D341Med (cell line): Measurements from ENCODE around the gene CYP21A2.
"Not testable (repeated sequence)": the region's sequence is repeated elsewhere in the genome, so short reads cannot be mapped to it uniquely, and the experiment has no call there.

Experiments
- DNase-seq: peaks from one replicate; pipeline ENCODE4 v3.0.0; 2012; ENCODE audit warnings: low spot score

CYP21A2 gene

DNA sequence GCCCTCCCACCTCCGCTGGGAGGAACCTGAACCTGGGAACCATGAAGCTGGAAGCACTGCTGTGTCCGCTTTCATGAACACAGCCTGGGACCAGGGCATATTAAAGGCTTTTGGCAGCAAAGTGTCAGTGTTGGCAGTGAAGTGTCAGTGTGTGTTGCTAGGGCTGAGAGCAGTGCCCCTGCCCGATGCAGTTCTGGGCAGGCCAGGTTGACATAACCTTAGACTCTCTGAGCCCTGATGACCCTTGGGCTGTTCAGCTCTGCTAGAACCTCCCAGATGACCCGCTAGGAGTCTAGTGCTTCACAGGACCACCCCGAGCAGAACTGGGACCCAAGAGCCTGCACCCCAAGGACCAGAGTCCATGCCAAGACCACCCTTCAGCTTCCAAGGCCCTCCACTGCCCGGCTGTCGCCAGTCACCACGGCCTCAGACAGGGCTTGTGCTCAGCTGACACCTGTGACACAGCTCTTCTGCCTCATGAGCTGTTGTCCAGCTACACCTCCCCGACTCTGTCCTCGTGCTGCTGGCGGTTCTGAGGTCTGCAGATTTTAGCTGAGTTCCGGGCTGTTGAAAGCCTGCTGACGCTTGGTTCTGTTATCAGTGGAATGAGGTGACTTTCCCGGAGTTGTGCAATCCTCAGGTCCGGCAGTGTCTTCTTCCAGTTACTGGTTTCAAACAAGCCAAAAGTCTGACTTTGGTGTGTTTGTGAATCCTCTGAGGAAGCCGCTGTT, 2.8 kb upstream of the CYP21A2 start:
- not testable (repeated sequence) for DNase-seq

DNA sequence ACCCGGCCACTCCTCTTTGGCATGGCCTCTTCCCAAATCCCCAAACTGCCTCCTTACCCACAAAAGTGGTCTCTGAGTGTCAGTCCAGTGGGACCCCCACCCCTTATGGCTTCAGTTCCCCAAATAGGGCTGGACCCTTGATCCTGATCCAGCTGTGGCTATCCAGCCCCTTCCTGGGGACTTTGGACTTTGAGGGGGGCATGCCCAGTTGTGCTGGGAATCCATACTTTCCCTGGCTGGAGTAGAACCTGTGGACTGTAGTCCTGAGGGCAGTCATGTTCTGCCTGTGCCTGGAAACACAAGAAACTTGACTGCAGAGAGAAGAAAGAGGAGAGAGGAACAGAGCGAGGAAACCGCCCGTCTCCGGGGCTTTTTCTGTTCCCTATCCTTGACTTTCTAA, 1.1 kb upstream of the CYP21A2 start:
- not testable (repeated sequence) for DNase-seq

DNA sequence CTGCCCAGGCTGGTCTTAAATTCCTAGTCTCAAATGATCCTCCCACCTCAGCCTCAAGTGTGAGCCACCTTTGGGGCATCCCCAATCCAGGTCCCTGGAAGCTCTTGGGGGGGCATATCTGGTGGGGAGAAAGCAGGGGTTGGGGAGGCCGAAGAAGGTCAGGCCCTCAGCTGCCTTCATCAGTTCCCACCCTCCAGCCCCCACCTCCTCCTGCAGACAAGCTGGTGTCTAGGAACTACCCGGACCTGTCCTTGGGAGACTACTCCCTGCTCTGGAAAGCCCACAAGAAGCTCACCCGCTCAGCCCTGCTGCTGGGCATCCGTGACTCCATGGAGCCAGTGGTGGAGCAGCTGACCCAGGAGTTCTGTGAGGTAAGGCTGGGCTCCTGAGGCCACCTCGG, 663 bp downstream of the CYP21A2 start:
- not testable (repeated sequence) for DNase-seq

DNA sequence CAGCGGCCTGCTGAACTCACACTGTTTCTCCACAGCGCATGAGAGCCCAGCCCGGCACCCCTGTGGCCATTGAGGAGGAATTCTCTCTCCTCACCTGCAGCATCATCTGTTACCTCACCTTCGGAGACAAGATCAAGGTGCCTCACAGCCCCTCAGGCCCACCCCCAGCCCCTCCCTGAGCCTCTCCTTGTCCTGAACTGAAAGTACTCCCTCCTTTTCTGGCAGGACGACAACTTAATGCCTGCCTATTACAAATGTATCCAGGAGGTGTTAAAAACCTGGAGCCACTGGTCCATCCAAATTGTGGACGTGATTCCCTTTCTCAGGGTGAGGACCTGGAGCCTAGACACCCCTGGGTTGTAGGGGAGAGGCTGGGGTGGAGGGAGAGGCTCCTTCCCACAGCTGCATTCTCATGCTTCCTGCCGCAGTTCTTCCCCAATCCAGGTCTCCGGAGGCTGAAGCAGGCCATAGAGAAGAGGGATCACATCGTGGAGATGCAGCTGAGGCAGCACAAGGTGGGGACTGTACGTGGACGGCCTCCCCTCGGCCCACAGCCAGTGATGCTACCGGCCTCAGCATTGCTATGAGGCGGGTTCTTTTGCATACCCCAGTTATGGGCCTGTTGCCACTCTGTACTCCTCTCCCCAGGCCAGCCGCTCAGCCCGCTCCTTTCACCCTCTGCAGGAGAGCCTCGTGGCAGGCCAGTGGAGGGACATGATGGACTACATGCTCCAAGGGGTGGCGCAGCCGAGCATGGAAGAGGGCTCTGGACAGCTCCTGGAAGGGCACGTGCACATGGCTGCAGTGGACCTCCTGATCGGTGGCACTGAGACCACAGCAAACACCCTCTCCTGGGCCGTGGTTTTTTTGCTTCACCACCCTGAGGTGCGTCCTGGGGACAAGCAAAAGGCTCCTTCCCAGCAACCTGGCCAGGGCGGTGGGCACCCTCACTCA, 1.4 kb downstream of the CYP21A2 start:
- DNase-seq, result not testable (repeated sequence)

DNA sequence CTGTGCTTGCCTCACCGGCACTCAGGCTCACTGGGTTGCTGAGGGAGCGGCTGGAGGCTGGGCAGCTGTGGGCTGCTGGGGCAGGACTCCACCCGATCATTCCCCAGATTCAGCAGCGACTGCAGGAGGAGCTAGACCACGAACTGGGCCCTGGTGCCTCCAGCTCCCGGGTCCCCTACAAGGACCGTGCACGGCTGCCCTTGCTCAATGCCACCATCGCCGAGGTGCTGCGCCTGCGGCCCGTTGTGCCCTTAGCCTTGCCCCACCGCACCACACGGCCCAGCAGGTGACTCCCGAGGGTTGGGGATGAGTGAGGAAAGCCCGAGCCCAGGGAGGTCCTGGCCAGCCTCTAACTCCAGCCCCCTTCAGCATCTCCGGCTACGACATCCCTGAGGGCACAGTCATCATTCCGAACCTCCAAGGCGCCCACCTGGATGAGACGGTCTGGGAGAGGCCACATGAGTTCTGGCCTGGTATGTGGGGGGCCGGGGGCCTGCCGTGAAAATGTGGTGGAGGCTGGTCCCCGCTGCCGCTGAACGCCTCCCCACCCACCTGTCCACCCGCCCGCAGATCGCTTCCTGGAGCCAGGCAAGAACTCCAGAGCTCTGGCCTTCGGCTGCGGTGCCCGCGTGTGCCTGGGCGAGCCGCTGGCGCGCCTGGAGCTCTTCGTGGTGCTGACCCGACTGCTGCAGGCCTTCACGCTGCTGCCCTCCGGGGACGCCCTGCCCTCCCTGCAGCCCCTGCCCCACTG, 2.3 kb downstream of the CYP21A2 start:
- not testable (repeated sequence) for DNase-seq

DNA sequence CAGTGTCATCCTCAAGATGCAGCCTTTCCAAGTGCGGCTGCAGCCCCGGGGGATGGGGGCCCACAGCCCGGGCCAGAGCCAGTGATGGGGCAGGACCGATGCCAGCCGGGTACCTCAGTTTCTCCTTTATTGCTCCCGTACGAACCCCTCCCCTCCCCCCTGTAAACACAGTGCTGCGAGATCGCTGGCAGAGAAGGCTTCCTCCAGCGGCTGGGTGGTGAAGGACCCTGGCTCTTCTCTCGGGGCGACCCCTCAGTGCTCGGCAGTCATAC, 2.8 kb downstream of the CYP21A2 start:
- not testable (repeated sequence) for DNase-seq

DNA sequence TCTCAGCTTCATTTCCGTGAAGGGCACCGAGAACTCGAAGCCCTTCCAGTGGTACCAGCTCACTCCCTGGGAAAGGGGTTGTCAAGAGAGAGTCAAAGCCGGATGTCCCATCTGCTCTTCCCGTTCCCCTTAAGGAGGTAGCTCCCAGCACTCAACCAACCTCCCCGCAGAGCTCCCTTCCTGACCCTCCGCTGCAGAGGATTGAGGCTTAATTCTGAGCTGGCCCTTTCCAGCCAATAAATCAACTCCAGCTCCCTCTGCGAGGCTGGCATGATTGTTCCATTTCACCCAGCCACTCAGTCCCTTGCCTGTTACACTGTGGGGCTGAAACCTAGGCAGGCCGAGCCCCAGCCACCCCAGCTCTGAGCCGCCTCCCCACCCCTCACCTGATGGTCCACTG, 3.2 kb downstream of the CYP21A2 start:
- DNase-seq, result not testable (repeated sequence)

DNA sequence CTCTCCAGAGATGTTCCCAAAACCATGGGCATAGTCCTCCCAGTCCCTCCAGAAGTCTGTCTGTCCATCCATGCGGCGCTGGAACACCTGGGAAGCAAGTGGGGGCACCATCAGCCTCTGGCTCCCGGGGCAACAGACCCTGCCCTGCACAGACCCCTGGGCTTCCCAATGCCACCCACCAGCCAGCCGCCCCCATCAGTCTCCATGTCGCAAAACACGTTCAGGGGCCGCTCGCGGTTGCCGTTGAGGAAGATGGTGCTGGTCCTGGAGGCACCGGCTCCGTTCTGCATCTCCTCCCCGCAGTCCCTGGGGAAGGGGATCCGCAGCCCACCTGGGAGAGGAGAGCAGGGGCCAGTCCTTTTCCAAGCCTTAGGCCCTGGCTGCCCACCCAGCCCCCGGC, 4.1 kb downstream of the CYP21A2 start:
- DNase-seq, result not testable (repeated sequence)

DNA sequence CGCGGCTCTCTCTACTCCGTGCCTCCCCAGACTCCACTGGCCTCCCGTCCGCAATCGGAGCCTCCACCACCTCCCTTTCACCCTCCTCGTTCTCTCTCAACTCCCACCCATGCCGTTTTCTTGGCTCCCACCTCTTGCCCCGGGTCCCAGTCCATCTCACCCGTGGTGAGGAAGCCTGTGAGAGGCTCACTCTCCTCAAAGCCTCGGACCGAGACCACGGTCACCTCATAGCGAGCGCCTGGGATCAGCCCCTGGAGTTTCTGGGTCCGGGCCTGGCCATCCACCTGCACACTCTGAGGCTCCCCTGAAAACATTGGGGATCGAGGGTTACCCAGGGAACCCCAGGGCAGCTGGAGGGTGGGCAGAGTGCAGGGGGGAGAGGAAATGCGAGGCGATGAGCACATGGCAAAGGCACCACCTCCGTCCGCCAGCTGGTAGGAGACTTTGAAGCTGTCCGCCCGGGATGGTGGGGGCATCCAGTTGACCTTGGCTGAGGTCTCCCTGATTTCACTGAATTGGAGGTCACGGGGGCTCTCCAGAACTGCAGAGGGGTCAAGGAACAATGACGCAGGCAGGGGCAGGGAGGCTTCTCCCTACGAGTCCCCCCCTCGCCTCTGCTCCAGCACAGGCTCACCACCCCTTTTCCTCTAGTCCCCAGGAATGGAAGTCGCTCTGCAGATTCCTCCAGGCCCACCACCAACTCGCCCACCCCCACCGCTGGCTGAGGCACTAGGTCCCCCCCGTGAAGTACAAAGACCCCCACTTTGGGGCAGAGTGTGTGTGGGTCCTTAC, 5.6 kb downstream of the CYP21A2 start:
- not testable (repeated sequence) for DNase-seq

DNA sequence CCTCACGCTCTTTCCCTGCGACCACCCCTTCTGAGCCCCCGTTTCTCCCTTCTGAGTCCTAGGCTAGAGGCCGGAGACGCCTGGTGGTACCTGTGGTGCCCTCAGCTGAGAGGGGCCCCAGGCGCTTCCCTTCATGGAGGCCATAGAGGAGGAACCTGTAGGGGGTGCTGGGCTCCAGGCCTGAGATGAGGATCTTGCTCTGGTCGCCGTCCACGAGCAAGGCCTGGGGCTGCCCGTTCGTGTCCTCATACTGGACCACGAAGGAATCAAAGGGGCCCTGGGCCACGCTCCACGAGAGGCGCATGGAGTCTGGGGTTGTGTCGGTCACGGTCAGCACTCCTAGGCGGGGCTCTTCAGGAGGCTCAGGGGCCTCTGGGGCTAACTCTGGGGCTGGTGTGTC, 6.7 kb downstream of the CYP21A2 start:
- DNase-seq, result not testable (repeated sequence)

DNA sequence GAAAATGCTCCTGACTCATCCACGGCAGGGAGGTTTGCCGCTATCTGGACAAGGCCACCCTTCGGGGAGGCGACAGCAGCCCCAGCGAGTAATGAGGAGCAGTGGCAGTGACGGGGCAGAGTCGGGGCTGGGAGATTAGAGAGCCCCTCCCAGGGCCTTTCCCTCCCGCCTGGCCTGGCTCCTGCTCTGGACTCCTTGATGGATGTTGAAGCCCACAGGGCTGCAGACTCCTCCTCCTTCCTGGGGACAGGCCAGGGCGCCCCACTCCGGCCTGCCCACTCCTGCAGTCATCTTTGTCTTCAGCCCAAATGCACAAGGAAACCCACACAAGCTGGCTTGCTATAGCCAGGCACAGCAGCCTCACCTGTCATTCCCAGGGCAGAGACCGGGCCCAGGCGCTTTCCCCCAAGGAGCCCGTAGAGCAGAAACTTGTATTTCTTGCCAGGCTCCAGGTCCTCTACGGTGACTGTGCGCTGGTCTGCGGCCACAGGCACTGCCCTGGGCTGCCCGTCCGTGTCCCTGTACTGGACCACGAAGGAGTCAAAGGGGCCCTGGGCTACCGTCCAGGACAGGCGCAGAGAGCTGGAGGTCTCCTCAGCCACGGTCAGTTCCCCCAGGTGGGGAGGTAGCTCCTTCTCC, 7.7 kb downstream of the CYP21A2 start:
- DNase-seq, result no peak

DNA sequence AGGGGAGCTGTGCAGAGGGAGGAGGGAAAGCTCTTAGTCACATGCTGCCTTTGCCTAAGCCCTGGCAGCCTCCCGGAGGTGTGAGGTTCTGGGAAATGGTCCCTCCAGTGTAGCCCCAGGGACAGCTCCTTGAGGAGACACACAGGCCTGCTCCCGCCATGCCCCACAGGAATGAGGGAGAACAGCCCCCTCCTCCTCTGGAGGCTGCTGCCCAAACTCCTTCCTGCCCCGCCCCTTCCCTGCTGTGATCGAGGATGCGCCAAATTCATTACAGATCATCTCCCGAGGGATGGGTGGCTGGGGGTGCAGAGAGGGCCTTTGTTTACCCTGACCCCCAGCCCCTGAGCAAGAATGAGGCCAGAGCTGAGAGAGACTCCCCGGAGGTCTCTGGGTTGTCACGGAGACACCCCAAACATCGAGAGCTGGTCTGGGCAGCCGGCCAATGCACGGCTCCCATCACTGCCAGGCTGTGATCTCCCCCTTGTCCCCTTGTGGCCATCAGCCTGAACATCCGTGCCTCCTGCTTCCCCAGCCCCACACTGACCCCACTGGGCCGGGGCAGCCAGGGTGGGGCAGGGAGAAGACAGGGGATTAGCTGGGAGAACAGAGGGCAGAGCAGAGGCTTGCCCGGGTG, 8.4 kb downstream of the CYP21A2 start:
- DNase-seq, result no peak

DNA sequence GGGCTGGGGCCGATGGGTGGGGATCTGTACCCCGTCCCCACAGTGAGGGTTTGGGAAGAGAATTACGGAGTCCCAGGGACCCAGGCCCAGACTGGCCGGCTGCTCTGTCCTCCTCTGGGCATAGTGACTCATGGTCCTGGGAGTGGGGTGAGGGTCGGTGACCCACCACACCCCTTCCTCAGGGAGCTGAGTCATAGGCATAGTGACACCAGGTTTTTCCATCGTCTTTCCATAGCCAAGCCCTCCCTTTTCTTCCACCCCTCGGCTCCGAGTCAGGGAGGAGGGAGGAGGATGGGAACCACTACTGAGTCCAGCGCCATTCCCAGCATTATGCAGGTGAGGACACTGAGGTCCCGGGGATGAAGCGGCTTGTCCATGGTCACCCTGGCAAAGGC, 8.9 kb downstream of the CYP21A2 start:
- DNase-seq, result no peak

DNA sequence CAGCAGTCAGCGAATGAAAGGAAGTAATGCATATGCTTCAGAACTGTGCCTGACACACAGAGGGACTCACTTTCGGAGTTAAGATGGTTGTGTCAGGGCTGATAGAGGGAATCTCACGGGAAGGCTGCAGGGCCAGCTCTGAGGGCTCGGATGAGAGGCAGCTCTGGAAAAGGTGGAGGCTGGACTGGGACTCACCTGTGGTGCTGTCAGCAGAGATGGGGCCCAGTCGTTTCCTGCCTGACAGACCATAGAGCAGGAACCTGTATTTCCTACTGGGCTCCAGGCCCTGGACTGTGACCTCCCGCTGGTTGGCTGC, 9.3 kb downstream of the CYP21A2 start:
- no peak for DNase-seq

DNA sequence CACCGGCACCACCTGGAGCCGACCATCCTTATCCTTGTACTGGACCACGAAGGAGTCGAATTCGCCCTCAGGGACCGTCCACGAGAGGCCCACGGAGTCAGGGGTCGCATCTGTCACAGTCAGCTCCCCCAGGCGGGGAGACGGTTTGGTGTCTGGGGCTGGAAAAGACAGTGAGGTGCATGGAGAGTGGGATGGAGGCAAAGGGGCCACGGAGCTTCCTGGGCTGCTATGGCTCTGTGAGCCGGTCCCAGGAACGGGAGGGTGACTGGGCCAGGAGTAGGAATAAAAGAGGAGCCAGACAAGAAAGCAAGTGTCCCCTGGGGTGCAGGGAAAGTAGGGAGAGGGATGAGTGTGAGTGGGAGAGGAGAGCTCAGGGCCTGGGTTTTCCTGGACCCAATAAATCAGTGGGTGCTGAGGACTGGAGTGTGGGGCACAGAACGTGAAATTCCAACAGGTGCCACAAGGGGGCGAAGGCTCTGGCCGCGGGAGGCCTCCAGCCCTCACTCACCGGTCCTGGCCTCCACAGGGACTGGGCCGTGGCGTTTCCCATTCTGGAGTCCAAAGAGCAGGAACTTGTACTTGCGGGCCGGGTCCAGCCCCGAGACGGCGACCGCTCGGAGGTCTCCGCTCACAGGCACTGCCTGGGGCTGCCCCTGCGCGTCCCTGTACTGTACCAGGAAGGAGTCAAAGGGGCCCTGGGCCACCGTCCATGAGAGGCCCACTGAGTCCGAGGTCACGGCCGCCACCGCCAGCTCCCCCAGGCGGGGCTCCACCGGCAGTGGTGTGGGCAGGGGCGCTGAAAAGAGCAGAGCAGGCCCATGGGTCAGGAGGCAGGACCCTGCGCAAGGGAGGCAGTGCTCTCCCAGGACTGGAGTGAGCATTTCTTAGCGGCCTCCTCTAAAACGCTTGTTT, 9.9 kb downstream of the CYP21A2 start:
- peak; percentile 86 for DNase-seq

DNA sequence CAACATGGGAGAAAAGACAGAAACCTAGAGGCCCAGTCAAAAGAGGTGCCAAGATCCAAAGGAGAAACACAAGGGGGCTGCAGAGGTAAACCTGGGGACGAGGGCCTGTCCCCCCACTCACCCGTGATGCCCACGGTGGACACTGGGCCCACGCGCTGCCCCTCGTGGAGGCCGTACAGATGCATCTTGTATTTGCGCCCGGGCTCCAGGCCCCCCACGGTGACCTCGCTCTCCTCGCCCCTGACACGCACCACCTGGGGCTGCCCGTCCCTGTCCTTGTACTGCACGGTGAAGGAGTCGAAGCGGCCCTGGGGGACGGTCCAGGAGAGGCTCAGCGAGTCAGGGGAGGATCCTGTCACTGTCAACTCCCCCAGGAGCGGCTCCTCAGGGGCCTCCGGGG, 10.9 kb downstream of the CYP21A2 start:
- not testable (repeated sequence) for DNase-seq

DNA sequence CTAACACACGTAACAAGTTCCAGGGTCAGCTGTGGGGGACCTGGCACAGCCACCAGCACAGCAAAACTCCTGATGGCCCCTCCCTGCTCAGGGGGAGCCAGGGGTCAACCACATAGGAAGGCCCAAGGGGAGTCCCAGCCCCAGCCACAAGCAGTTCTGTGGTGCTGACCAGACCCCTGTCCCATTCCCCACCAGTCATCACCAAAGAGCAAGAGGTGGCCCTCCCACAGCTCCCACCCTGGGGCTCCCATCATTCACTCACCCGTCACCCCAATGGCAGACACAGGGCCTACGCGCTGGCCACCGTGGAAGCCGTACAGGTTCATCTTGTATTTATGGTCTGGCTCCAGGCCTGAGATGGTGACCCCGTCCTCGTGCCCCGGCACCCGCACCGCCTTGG, 11.5 kb downstream of the CYP21A2 start:
- DNase-seq, result not testable (repeated sequence)

DNA sequence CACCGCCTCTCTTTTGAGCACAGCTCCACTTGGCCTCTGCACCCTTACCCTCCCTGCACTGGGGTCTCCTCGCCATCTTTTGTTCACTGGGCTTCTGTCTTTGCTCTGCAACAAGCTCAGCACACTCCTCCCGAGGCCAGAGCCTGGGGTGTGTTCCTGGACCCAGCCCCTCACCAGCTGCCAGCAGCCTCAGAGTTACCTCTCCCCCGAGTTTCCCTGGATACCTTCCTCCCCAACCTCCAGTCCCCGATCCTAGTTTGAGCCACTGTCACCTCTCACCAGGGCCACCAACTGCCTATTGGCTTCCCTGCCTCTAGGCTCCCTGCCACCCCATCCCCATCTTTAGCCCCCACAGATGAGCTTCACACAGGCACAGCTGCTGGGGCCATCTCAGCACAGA, 12.3 kb downstream of the CYP21A2 start:
- no peak for DNase-seq

DNA sequence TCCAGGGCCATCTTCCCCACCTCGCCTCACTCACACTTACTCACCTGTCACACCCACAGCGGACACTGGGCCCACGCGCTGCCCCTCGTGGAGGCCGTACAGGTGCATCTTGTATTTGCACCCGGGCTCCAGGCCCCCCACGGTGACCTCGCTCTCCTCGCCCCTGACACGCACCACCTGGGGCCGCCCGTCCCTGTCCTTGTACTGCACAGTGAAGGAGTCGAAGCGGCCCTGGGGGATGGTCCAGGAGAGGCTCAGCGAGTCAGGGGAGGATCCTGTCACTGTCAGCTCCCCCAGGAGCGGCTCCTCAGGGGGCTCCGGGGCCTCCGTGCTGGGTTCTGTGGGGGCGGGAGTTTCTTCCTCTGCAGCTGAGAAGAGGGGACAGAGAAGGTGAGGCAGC, 14.4 kb downstream of the CYP21A2 start:
- DNase-seq, result not testable (repeated sequence)

DNA sequence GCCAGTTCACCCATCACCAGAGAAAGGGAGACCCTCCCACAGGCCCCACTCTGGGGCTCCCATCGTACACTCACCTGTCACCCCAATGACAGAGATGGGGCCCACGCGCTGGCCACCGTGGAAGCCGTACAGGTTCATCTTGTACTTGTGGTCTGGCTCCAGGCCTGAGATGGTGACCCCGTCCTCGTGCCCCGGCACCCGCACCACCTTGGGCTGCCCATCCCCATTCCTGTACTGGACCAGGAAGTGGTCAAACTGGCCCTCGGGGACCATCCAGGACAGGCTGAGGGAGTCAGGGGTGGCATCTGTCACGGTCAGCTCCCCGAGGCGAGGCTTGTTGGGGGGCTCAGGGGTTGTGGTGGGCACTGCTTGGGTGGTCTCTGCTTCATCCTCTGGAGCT, 15.1 kb downstream of the CYP21A2 start:
- DNase-seq, result not testable (repeated sequence)
